Muscle of leg (tissue), 11 donors: ENCODE results near the gene L3MBTL4. TPM values are rescaled to one million over a fixed set of nuclear protein-coding genes. Genes with fewer than 3 reads are reported as not detected.
A peak's percentile ranks its signal among the peaks of the same experiment; 100 is the strongest.
"Not testable (repeated sequence)": the region's sequence is repeated elsewhere in the genome, so short reads cannot be mapped to it uniquely, and the experiment has no call there.

Source experiments
- DNase-seq: peaks from one replicate; pipeline ENCODE4 v3.0.0; 2013
- H3K27ac ChIP-seq: one replicate; pipeline ENCODE4 v1.5.1; 2013; ENCODE audit warnings: mild to moderate bottlenecking, low read length, control low read depth
- H3K27me3 ChIP-seq: one replicate; pipeline ENCODE4 v1.6.1; 2013; ENCODE audit warnings: low read length; ENCODE audit not compliant: control insufficient read depth, insufficient read depth
- H3K36me3 ChIP-seq: one replicate; pipeline ENCODE4 v1.6.1; 2013; ENCODE audit warnings: low read length; ENCODE audit not compliant: control insufficient read depth, insufficient read depth
- H3K4me1 ChIP-seq: one replicate; pipeline ENCODE4 v1.6.1; 2013; ENCODE audit warnings: low read length; ENCODE audit not compliant: control insufficient read depth, insufficient read depth
- H3K4me3 ChIP-seq: one replicate; pipeline ENCODE4 v1.5.1; 2013; ENCODE audit warnings: low read length, control low read depth
- H3K9me3 ChIP-seq: replicated peaks from 2 replicates; pipeline ENCODE4 v1.6.1; 2013; ENCODE audit warnings: low read depth, low read length; ENCODE audit not compliant: control insufficient read depth
- WGBS: methylation state at CpG from one replicate; pipeline ENCODE4 v1.1.5; 2013; ENCODE audit warnings: missing lambda C conversion rate; ENCODE audit not compliant: insufficient coverage; 5-methylcytosine and 5-hydroxymethylcytosine counted together
- polyA plus RNA-seq, 8 donors: library from polyadenylated mRNA; unstranded; fragments of 120-200 nt; gene quantifications; one replicate each; pipeline versions ENCODE4 v1.2.1 to v1.2.3, GENCODE V29; 2013; ENCODE audit warnings: inconsistent platforms in 1 of 8, low replicate concordance in 1 of 8; ENCODE audit not compliant: insufficient read length in 8 of 8, insufficient read depth in 1 of 8
- total RNA-seq: library from RNA; stranded (reverse); fragments of 120-200 nt; gene quantifications from one replicate; pipeline ENCODE4 v1.2.4, GENCODE V29; 2013

Gene L3MBTL4
- total and polyA plus RNA-seq, 9 donors = 0.78 to 4.2 (median 1.4) TPM

- H3K9me3 ChIP-seq = no peaks in the 10 kb centered on the region
- DNase-seq = no peak
- H3K4me3 ChIP-seq = no peak overlapping the region
- H3K36me3 ChIP-seq = no peaks in the 10 kb centered on the region
- H3K27ac ChIP-seq = no peak overlapping the region
- no peaks in the 10 kb centered on the region for H3K27me3 ChIP-seq
- H3K4me1 ChIP-seq = no peaks in the 10 kb centered on the region
- 76% methylated on average over 3 of the region's 4 CpGs for WGBS
Measured at GRCh38 chr18:6161549-6161948, 253.2 kb downstream of the L3MBTL4 start.

DNA sequence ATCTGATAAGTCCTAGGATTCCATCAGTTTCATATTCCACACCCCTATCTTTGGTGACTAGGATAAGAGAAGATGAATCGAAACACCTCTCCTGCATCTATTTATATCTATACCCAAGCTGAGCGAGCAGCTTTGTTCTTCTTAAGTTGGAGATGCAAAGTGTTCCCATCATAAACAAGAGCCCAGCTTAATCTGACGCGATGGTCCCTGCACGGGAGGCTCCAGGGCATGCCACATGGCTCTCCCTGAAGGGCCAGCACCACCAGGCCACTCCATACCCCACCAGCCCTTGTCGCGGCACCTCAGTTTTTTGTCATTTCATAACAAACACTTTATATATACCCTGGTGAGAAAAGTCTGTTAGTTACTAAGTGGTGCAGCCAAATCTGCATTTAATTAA lies 255.3 kb downstream of the L3MBTL4 start:
- Histone ChIP-seq H3K9me3 (no peaks in the 10 kb centered on the region), H3K4me1 (no peaks in the 10 kb centered on the region), H3K4me3 (no peak overlapping the region), H3K27me3 (no peaks in the 10 kb centered on the region), H3K27ac (no peak overlapping the region), H3K36me3 (no peaks in the 10 kb centered on the region)
- WGBS = 95% methylated on average over 3 of the region's 7 CpGs
- DNase-seq = no peak

GRCh38 chr18:6158958-6159357 lies 255.8 kb downstream of the L3MBTL4 start:
- no peaks in the 10 kb centered on the region for H3K9me3 ChIP-seq
- DNase-seq = no peak
- WGBS = 82% methylated on average over 2 of the region's 3 CpGs
- no peaks in the 10 kb centered on the region for H3K36me3 ChIP-seq
- no peaks in the 10 kb centered on the region for H3K4me1 ChIP-seq
- no peak overlapping the region for H3K27ac ChIP-seq
- no peak overlapping the region for H3K4me3 ChIP-seq
- H3K27me3 ChIP-seq = no peaks in the 10 kb centered on the region

DNA sequence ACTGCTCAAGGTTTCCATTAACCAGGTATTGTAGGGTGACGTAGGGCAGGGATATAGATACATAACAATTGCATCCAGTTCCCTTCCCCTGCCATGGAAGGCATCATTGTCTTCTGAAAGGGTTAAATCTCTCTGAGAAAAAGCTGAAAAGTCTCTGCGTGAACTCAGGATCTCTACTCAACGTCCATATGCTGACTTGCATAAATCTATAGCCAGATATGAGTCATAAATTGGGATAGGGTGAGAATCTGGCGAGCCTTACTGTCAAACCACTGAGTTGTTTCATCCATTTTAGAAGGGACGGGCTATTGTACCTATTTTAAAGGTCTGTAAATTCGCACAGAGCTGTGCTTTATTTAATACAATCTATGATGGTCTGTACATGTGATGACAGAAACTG lies 258.3 kb downstream of the L3MBTL4 start:
- DNase-seq = no peak
- Histone ChIP-seq H3K27me3 (no peaks in the 10 kb centered on the region), H3K4me1 (no peaks in the 10 kb centered on the region), H3K36me3 (no peaks in the 10 kb centered on the region), H3K9me3 (peaks cover 2% of the 10 kb centered on the region), H3K4me3 (no peak overlapping the region), H3K27ac (no peak overlapping the region)
- no CpG with 5 or more reads among the region's 6 CpGs for WGBS

- no peak for DNase-seq
- Histone ChIP-seq H3K36me3 (no peaks in the 10 kb centered on the region), H3K4me3 (no peak overlapping the region), H3K27me3 (no peaks in the 10 kb centered on the region), H3K4me1 (no peaks in the 10 kb centered on the region), H3K27ac (no peak overlapping the region), H3K9me3 (peaks cover 2% of the 10 kb centered on the region)
- no CpG with 5 or more reads among the region's 2 CpGs for WGBS
Measured at GRCh38 chr18:6155707-6156106, 259.0 kb downstream of the L3MBTL4 start.

DNA sequence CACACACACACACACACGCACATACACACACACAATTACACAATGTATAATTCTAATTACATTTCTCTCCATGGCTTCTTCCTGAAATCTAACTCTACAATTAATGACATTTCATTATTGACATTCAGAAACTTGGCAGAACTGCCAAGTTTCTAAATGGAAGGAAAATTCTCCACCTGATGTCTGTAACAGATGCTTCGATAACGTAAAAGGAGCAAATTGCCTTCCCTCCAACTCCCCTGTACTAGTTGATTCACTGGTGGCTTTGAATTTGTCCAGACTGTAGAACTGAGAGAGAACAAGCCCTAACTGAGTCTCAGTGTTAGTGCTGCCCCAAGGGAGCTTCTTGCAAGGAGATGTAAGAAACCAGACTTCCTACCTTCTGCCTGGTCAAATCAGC lies 264.3 kb downstream of the L3MBTL4 start:
- no CpG with 5 or more reads among the region's 3 CpGs for WGBS
- DNase-seq = peak; percentile 73

DNA sequence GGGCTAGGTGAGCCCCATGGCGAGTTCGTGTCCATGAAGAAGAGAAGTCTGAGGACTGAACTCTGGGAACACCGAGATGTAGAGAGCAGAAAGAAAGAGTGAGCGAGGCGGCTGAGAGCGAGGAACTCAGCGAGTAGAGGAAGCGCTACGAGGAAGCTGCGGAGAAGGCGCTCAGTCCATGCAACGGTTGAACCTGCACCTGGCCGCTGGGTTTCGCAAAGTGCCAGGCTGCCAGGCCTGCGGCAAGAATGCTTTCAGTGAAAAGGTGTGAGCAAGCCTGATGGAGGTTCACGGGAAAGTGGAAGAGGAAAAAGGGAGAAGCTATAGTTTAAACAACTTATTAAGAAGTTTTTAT lies 268.4 kb downstream of the L3MBTL4 start:
- no peak for DNase-seq
- 77% methylated on average over 15 of the region's 16 CpGs for WGBS
- Histone ChIP-seq H3K27ac (no peak overlapping the region), H3K4me3 (no peak overlapping the region), H3K9me3 (no peaks in the 10 kb centered on the region), H3K36me3 (no peaks in the 10 kb centered on the region), H3K27me3 (no peaks in the 10 kb centered on the region), H3K4me1 (no peaks in the 10 kb centered on the region)

More for the DNA sequence above, 264.3 kb downstream of the L3MBTL4 start:
- no peaks in the 10 kb centered on the region for H3K4me1 ChIP-seq
- no peak overlapping the region for H3K27ac ChIP-seq
- H3K36me3 ChIP-seq = no peaks in the 10 kb centered on the region
- peaks cover 2% of the 10 kb centered on the region for H3K9me3 ChIP-seq
- H3K4me3 ChIP-seq = no peak overlapping the region
- H3K27me3 ChIP-seq = no peaks in the 10 kb centered on the region

DNA sequence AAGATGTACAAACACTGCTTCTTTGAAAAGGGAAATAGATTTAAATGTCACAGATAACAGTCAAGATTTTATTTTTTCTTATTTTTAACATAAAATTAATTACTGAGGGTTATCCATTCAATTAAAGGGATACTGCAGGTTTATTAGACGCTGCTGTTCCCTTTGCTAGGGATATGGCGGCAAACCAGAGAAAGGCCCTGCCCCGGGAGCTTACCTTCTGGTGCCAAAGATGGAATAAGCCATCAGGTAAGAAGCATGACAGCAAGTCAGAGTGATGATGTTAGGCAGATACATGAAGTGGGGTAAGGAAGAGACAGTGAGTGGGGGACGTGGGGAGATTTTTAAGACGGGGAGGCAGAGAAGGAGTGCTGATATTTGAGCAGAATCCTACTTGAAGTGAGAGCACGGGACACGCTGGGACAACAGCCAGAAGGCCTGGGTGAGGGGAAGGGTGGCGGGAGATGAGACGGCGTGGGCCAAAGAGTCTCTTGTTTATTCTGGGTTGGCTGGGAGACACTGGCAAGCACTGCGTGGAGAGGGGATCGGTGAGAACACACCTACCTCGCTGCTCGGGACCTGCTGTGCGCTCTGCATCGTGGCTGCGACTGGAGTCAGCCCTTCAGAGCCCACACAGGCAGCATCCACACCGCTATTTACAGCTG lies 268.9 kb downstream of the L3MBTL4 start:
- 56% methylated on average over 10 of the region's 18 CpGs for WGBS
- Histone ChIP-seq H3K4me1 (no peaks in the 10 kb centered on the region), H3K27ac (no peak overlapping the region), H3K36me3 (no peaks in the 10 kb centered on the region), H3K4me3 (no peak overlapping the region), H3K27me3 (no peaks in the 10 kb centered on the region), H3K9me3 (no peaks in the 10 kb centered on the region)
- peak; percentile 83 for DNase-seq

- H3K27ac ChIP-seq = no peak overlapping the region
- no peaks in the 10 kb centered on the region for H3K36me3 ChIP-seq
- H3K4me3 ChIP-seq = no peak overlapping the region
- H3K27me3 ChIP-seq = no peaks in the 10 kb centered on the region
- no peaks in the 10 kb centered on the region for H3K4me1 ChIP-seq
- no peak for DNase-seq
- no peaks in the 10 kb centered on the region for H3K9me3 ChIP-seq
- 88% methylated on average over 2 of the region's 3 CpGs for WGBS
Measured at GRCh38 chr18:6139007-6139406, 275.7 kb downstream of the L3MBTL4 start.

- H3K36me3 ChIP-seq, H3K9me3 ChIP-seq, H3K4me3 ChIP-seq, DNase-seq, H3K4me1 ChIP-seq, H3K27ac ChIP-seq, H3K27me3 ChIP-seq: not testable (repeated sequence)
- WGBS = no CpG with 5 or more reads among the region's 1 CpG
Measured at GRCh38 chr18:6135901-6136300, 278.8 kb downstream of the L3MBTL4 start.

GRCh38 chr18:6135029-6135428 lies 279.7 kb downstream of the L3MBTL4 start:
- not testable (repeated sequence) for H3K27me3 ChIP-seq, H3K36me3 ChIP-seq, H3K4me3 ChIP-seq, H3K4me1 ChIP-seq, H3K27ac ChIP-seq, H3K9me3 ChIP-seq, DNase-seq
- 100% methylated on average over 1 of the region's 2 CpGs for WGBS
